ENCODE measurements around the gene NFATC1.

The NFATC1 gene

DNA sequence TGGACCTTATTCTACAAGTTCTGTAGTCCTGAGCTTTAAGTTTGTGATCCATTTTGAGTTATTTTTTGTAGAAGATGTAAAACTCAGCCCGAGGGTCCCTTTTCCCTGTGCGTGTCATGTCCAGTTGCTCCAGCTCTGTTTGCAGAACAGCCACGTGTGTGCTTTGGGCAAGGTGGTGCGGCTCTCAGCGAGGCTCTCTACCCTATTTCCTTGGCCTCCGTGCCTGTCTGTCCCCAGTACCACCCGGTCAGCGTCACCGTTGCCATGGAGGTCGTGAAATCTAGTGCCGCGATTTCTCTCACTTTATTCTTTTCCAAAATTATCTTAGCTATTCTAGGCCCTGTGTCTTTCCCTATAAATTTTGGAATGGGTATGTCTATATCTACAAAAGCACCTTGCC, 142.9 kb downstream of the NFATC1 start:
- TF ChIP-seq ZNF274 (IDR thresholded peaks at IDR 0.05; ENCODE audit: low read depth, low read length) (no peak), YY1 (IDR thresholded peaks at IDR 0.05; ENCODE audit: insufficient read depth, insufficient read length) (no peak), SUZ12 (IDR thresholded peaks at IDR 0.05; ENCODE audit: extremely low read depth, insufficient read depth, insufficient read length) (no peak)
- H3K27me3 ChIP-seq (ENCODE audit: insufficient read depth, insufficient read length) = no peaks in the 10 kb centered on the region
- no peak overlapping the region for H3K4me3 ChIP-seq (ENCODE audit: insufficient read length, low read depth)
- H3K4me1 ChIP-seq (ENCODE audit: insufficient read depth, insufficient read length) = no peaks in the 10 kb centered on the region
- H3K36me3 ChIP-seq (ENCODE audit: insufficient read depth, insufficient read length, low read length) = no peaks in the 10 kb centered on the region
- DNase-seq (ENCODE audit: low read depth, low spot score) = no peak
- no peak overlapping the region for H3K9ac ChIP-seq (ENCODE audit: insufficient read length, low read depth)
- H3K9me3 ChIP-seq (ENCODE audit: insufficient read depth, low read length) = peaks cover 11% of the 10 kb centered on the region

DNA sequence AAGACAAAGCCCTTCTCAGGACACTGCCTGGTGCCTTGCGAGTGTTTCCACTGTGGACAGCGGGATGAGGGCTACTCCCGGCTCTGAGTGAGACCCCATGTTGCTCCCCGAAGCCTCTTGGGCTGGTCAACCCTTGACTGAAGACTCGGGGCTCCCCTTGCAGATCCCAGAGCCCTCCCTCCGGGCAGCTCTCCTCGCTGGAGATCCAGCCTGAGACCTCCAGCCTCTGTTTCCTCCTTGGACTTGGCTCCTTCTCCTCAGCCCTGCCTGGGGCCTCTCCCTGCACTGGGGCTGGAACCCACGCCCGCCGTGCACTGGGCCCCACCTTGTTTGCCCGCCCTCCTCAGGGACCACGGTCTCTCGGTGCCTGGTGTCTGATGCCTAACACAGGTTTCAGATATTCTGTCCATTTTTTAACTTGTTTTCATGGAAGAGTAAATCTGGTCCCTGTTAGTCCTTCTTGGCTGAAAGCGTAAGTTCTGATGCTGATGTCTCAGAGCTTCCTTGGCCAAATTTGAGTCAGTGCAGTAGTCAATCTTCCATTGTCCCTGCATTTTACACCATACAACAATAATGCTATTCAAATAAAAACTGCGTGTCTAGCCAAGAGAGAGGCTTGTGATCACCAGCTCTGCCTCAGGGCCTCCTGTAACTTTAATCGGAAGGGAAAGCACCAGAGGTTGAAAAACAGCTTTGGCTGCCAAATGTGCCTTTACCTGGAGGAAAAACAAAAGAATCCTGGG, 144.6 kb downstream of the NFATC1 start:
- Histone ChIP-seq H3K9me3 (ENCODE audit: insufficient read depth, low read length) (peaks cover 11% of the 10 kb centered on the region), H3K4me1 (ENCODE audit: insufficient read depth, insufficient read length) (peaks cover 3% of the 10 kb centered on the region), H3K9ac (ENCODE audit: insufficient read length, low read depth) (no peak overlapping the region), H3K27me3 (ENCODE audit: insufficient read depth, insufficient read length) (no peaks in the 10 kb centered on the region), H3K4me3 (ENCODE audit: insufficient read length, low read depth) (no peak overlapping the region), H3K36me3 (ENCODE audit: insufficient read depth, insufficient read length, low read length) (no peaks in the 10 kb centered on the region)
- DNase-seq (ENCODE audit: low read depth, low spot score) = no peak
- no peak for TF ChIP-seq SUZ12 (IDR thresholded peaks at IDR 0.05; ENCODE audit: extremely low read depth, insufficient read depth, insufficient read length)
- TF ChIP-seq YY1 (IDR thresholded peaks at IDR 0.05; ENCODE audit: insufficient read depth, insufficient read length) = no peak
- no peak for TF ChIP-seq ZNF274 (IDR thresholded peaks at IDR 0.05; ENCODE audit: low read depth, low read length)

DNA sequence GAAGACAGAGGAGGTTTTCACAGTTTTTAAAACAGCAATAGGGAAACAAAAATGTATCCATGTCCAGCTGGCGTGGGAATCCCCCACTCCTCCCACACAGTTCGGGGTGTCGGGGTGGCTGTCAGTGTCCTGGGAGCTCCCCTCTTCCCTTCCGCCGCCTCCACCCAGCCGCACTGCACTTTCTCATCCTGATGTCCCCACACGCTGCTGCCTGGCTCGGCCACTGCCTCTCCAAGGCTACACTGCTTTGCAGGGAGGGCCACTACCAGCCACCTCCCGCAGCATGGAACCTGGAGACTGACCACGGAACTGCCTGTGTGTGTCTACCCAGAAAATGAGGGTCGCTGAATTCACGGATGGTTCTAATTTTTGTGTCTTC, 145.2 kb downstream of the NFATC1 start:
- Histone ChIP-seq H3K9ac (ENCODE audit: insufficient read length, low read depth) (no peak overlapping the region), H3K27me3 (ENCODE audit: insufficient read depth, insufficient read length) (no peaks in the 10 kb centered on the region), H3K4me1 (ENCODE audit: insufficient read depth, insufficient read length) (peaks cover 3% of the 10 kb centered on the region), H3K36me3 (ENCODE audit: insufficient read depth, insufficient read length, low read length) (no peaks in the 10 kb centered on the region), H3K9me3 (ENCODE audit: insufficient read depth, low read length) (peaks cover 11% of the 10 kb centered on the region), H3K4me3 (ENCODE audit: insufficient read length, low read depth) (no peak overlapping the region)
- DNase-seq (ENCODE audit: low read depth, low spot score) = no peak
- TF ChIP-seq ZNF274 (IDR thresholded peaks at IDR 0.05; ENCODE audit: low read depth, low read length) (no peak), YY1 (IDR thresholded peaks at IDR 0.05; ENCODE audit: insufficient read depth, insufficient read length) (no peak), SUZ12 (IDR thresholded peaks at IDR 0.05; ENCODE audit: extremely low read depth, insufficient read depth, insufficient read length) (no peak)

DNA sequence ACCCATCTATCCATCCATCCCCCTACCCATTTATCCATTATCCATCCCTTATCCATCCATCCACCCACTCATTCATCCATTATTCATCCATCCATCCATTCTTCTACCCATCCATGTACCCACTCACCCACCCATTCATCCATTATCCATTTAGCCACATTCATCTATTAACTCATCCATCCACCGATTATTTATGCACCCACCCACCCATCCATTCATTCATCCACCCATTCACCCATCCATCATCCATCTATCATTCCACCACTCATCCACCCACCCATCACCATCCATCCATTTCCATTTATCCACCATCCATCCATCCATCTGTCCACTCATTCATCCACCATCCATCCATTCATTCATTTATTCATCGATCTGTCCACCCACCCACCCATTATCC, 146.5 kb downstream of the NFATC1 start:
- no peaks in the 10 kb centered on the region for H3K36me3 ChIP-seq (ENCODE audit: insufficient read depth, insufficient read length, low read length)
- TF ChIP-seq SUZ12 (IDR thresholded peaks at IDR 0.05; ENCODE audit: extremely low read depth, insufficient read depth, insufficient read length) = no peak
- DNase-seq (ENCODE audit: low read depth, low spot score) = no peak
- H3K9ac ChIP-seq (ENCODE audit: insufficient read length, low read depth) = no peak overlapping the region
- H3K9me3 ChIP-seq (ENCODE audit: insufficient read depth, low read length) = peaks cover 9% of the 10 kb centered on the region
- no peaks in the 10 kb centered on the region for H3K27me3 ChIP-seq (ENCODE audit: insufficient read depth, insufficient read length)
- peaks cover 3% of the 10 kb centered on the region for H3K4me1 ChIP-seq (ENCODE audit: insufficient read depth, insufficient read length)
- no peak overlapping the region for H3K4me3 ChIP-seq (ENCODE audit: insufficient read length, low read depth)

DNA sequence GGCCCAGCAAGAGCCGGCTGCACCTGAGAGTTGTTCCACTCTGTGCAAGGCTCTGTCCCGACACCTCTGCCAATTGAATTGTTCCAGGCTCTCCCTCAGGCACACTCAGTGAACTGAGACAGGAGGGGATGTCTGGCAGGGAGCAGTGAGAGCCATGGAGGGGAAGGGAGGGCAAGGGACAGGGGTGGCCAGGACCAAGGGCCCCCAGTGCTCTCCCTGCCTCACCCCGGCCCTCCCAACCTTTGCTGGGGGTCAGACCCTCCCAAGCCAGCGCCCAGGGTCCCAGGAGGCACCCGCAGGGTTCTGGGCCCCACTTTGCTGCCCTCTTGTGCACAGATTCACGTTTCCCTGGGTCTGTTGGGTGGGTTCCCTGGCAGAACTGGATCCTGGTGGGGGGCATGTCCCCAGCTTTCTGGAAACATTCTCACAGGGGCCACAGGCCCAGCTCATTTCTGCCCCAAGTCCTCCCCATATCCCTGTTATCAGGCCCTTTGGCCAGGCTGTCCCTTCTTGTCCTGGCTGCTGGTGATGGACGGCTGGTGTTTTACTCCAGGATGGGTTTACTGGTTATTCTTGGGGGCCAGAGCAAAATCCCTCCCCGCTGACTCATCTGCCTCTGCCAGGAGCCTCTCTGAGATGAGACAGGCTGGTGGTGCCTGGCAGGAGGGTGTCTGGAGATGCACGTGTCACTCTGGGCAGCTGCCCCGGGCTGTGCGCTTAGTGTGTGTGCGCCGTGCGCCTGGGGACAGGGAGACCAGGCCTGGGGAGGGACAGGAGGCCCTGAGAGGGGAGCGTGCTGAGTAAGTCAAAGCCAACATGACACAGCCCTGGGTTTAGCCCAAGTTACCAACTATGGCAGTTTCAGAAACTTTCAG, 147.4 kb downstream of the NFATC1 start:
- Histone ChIP-seq H3K36me3 (ENCODE audit: insufficient read depth, insufficient read length, low read length) (no peaks in the 10 kb centered on the region), H3K27me3 (ENCODE audit: insufficient read depth, insufficient read length) (no peaks in the 10 kb centered on the region), H3K9ac (ENCODE audit: insufficient read length, low read depth) (no peak overlapping the region), H3K4me1 (ENCODE audit: insufficient read depth, insufficient read length) (peaks cover 5% of the 10 kb centered on the region), H3K9me3 (ENCODE audit: insufficient read depth, low read length) (peaks cover 6% of the 10 kb centered on the region; the same call in 1 of the 2 replicates), H3K4me3 (ENCODE audit: insufficient read length, low read depth) (no peak overlapping the region)
- TF ChIP-seq ZNF274 (IDR thresholded peaks at IDR 0.05; ENCODE audit: low read depth, low read length) = no peak
- no peak for TF ChIP-seq YY1 (IDR thresholded peaks at IDR 0.05; ENCODE audit: insufficient read depth, insufficient read length)
- no peak for TF ChIP-seq SUZ12 (IDR thresholded peaks at IDR 0.05; ENCODE audit: extremely low read depth, insufficient read depth, insufficient read length)
- no peak for DNase-seq (ENCODE audit: low read depth, low spot score)

DNA sequence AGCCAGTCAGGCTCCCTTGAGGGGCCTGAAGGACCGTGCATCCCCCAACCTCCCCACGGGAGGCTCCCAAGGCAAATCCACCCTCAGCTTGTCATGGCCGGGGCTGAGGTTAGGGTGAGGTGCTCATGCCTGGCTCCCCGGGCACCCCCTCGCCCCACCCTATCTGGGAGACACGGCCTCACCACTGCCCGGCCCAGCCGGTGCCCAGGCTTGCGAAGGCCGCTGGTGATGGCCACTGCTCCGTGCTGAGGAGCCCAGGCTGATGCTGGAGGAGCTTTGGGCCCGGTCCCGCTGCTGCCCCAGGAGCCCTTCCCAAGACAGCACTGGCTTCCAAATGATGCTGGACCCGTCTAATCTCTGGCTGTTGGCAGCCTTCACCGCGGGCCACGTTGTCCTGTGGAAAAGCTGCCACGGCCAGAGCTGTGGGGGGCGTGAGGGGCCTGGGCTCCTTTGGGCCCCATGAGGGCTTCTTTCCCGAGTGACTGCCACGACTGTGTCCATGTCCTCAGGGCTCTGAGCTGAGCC, 148.2 kb downstream of the NFATC1 start:
- no peak for DNase-seq (ENCODE audit: low read depth, low spot score)
- Histone ChIP-seq H3K27me3 (ENCODE audit: insufficient read depth, insufficient read length) (no peaks in the 10 kb centered on the region), H3K9me3 (ENCODE audit: insufficient read depth, low read length) (peaks cover 14% of the 10 kb centered on the region; the same call in 1 of the 2 replicates), H3K36me3 (ENCODE audit: insufficient read depth, insufficient read length, low read length) (no peaks in the 10 kb centered on the region), H3K4me3 (ENCODE audit: insufficient read length, low read depth) (no peak overlapping the region), H3K4me1 (ENCODE audit: insufficient read depth, insufficient read length) (peaks cover 5% of the 10 kb centered on the region), H3K9ac (ENCODE audit: insufficient read length, low read depth) (no peak overlapping the region)
- TF ChIP-seq SUZ12 (IDR thresholded peaks at IDR 0.05; ENCODE audit: extremely low read depth, insufficient read depth, insufficient read length) (no peak), YY1 (IDR thresholded peaks at IDR 0.05; ENCODE audit: insufficient read depth, insufficient read length) (no peak), ZNF274 (IDR thresholded peaks at IDR 0.05; ENCODE audit: low read depth, low read length) (no peak)

DNA sequence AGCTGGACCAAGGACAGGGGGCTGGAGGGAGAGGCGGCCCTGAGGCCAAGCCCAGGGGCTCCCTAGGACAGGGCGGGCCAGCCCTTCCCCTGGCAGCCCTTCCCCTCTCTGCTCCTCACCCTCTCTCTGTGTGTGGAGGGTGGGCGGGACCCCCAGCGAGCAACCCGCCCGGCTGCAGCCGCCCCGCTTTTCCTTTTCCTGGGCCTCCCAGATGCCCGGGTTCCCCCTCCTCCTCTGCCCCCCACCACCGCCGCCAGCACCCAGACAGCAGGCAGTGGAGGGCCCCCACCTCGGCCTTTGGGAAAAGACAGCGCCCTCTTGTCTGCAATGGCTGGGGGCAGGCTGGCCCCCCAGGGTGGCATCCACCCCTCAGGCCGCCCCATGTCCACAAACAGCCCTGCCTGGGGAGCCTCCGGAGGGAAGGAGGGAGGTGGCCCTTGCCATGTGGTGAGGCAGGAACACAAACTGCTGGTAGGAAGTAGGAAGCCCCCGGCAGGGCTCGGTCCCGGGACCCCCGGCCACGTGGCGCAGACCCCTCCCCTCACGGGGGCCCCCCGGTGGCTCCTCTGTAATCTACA, 148.7 kb downstream of the NFATC1 start:
- DNase-seq (ENCODE audit: low read depth, low spot score) = no peak
- H3K4me1 ChIP-seq (ENCODE audit: insufficient read depth, insufficient read length) = peaks cover 5% of the 10 kb centered on the region
- H3K36me3 ChIP-seq (ENCODE audit: insufficient read depth, insufficient read length, low read length) = no peaks in the 10 kb centered on the region
- peaks cover 20% of the 10 kb centered on the region; the same call in 1 of the 2 replicates for H3K9me3 ChIP-seq (ENCODE audit: insufficient read depth, low read length)
- TF ChIP-seq ZNF274 (IDR thresholded peaks at IDR 0.05; ENCODE audit: low read depth, low read length) (no peak), YY1 (IDR thresholded peaks at IDR 0.05; ENCODE audit: insufficient read depth, insufficient read length) (no peak), SUZ12 (IDR thresholded peaks at IDR 0.05; ENCODE audit: extremely low read depth, insufficient read depth, insufficient read length) (no peak)
- H3K4me3 ChIP-seq (ENCODE audit: insufficient read length, low read depth) = no peak overlapping the region
- no peak overlapping the region for H3K9ac ChIP-seq (ENCODE audit: insufficient read length, low read depth)
- no peaks in the 10 kb centered on the region for H3K27me3 ChIP-seq (ENCODE audit: insufficient read depth, insufficient read length)

Data from NT2/D1 (cell line).